ENCODE results near the gene ZNF446.

ZNF446 gene

GRCh38 chr19:58451358-58452101 is 24.6 kb upstream of the ZNF446 start, which contains the start of gene ZNF324B:
Gene ZNF324B (plus strand): TSS chr19:58451622. CDS start chr19:58453702, 2,080 bp downstream.
- peaks cover 13% of the 10 kb centered on the region for H3K27me3 ChIP-seq (ENCODE audit: control insufficient read depth, insufficient read depth, low read length)
- H3K36me3 ChIP-seq (ENCODE audit: control insufficient read depth, insufficient read depth, low read length), result peaks cover 2% of the 10 kb centered on the region; the same call in 1 of the 2 replicates
- H3K4me3 ChIP-seq (ENCODE audit: low read depth, low read length), result peak within 1 kb of the TSS; percentile 73
- H3K4me1 ChIP-seq (ENCODE audit: control insufficient read depth, insufficient read depth, low read length), result 0 out of 2 replicates have a peak, but pooled peaks cover 3% of the 10 kb centered on the region
- H3K9me3 ChIP-seq (ENCODE audit: control insufficient read depth, insufficient read depth, low read length), result peaks cover 11% of the 10 kb centered on the region
- H3K9ac ChIP-seq (ENCODE audit: low read depth, low read length), result peak within 1 kb of the TSS; percentile 29; the same call in 1 of the 2 replicates
- no peak within 1 kb of the TSS for H3K27ac ChIP-seq (ENCODE audit: low read depth, low read length)

GRCh38 chr19:58453743-58454142 is 22.4 kb upstream of the ZNF446 start:
- Histone ChIP-seq H3K36me3 (ENCODE audit: control insufficient read depth, insufficient read depth, low read length) (peaks cover 5% of the 10 kb centered on the region; the same call in 1 of the 2 replicates), H3K27me3 (ENCODE audit: control insufficient read depth, insufficient read depth, low read length) (peaks cover 13% of the 10 kb centered on the region), H3K9me3 (ENCODE audit: control insufficient read depth, insufficient read depth, low read length) (peaks cover 8% of the 10 kb centered on the region; the same call in 1 of the 2 replicates), H3K4me3 (ENCODE audit: low read depth, low read length) (no peak overlapping the region), H3K4me1 (ENCODE audit: control insufficient read depth, insufficient read depth, low read length) (0 out of 2 replicates have a peak, but pooled peaks cover 3% of the 10 kb centered on the region), H3K27ac (ENCODE audit: low read depth, low read length) (no peak overlapping the region), H3K9ac (ENCODE audit: low read depth, low read length) (no peak overlapping the region)

GRCh38 chr19:58455306-58455705 is 20.8 kb upstream of the ZNF446 start:
- Histone ChIP-seq H3K9ac (ENCODE audit: low read depth, low read length) (no peak overlapping the region), H3K9me3 (ENCODE audit: control insufficient read depth, insufficient read depth, low read length) (no peaks in the 10 kb centered on the region; the same call in 1 of the 2 replicates), H3K4me1 (ENCODE audit: control insufficient read depth, insufficient read depth, low read length) (0 out of 2 replicates have a peak, but pooled peaks cover 3% of the 10 kb centered on the region), H3K36me3 (ENCODE audit: control insufficient read depth, insufficient read depth, low read length) (peaks cover 5% of the 10 kb centered on the region; the same call in 1 of the 2 replicates), H3K27me3 (ENCODE audit: control insufficient read depth, insufficient read depth, low read length) (peaks cover 12% of the 10 kb centered on the region), H3K27ac (ENCODE audit: low read depth, low read length) (no peak overlapping the region), H3K4me3 (ENCODE audit: low read depth, low read length) (no peak overlapping the region)

GRCh38 chr19:58456111-58456510 is 20.0 kb upstream of the ZNF446 start:
- Histone ChIP-seq H3K4me1 (ENCODE audit: control insufficient read depth, insufficient read depth, low read length) (no peaks in the 10 kb centered on the region), H3K27ac (ENCODE audit: low read depth, low read length) (no peak overlapping the region), H3K4me3 (ENCODE audit: low read depth, low read length) (no peak overlapping the region), H3K9me3 (ENCODE audit: control insufficient read depth, insufficient read depth, low read length) (no peaks in the 10 kb centered on the region), H3K36me3 (ENCODE audit: control insufficient read depth, insufficient read depth, low read length) (peaks cover 5% of the 10 kb centered on the region; the same call in 1 of the 2 replicates), H3K9ac (ENCODE audit: low read depth, low read length) (no peak overlapping the region), H3K27me3 (ENCODE audit: control insufficient read depth, insufficient read depth, low read length) (peaks cover 4% of the 10 kb centered on the region; the same call in 1 of the 2 replicates)

- no peaks in the 10 kb centered on the region for H3K4me1 ChIP-seq (ENCODE audit: control insufficient read depth, insufficient read depth, low read length)
- no peaks in the 10 kb centered on the region for H3K9me3 ChIP-seq (ENCODE audit: control insufficient read depth, insufficient read depth, low read length)
- no peak overlapping the region for H3K4me3 ChIP-seq (ENCODE audit: low read depth, low read length)
- no peaks in the 10 kb centered on the region for H3K27me3 ChIP-seq (ENCODE audit: control insufficient read depth, insufficient read depth, low read length)
- no peak overlapping the region for H3K27ac ChIP-seq (ENCODE audit: low read depth, low read length)
- peaks cover 5% of the 10 kb centered on the region; the same call in 1 of the 2 replicates for H3K36me3 ChIP-seq (ENCODE audit: control insufficient read depth, insufficient read depth, low read length)
- H3K9ac ChIP-seq (ENCODE audit: low read depth, low read length), result no peak overlapping the region
Observed at GRCh38 chr19:58460039-58460438, 16.1 kb upstream of the ZNF446 start.

- Histone ChIP-seq H3K36me3 (ENCODE audit: control insufficient read depth, insufficient read depth, low read length) (peaks cover 7% of the 10 kb centered on the region; the same call in 1 of the 2 replicates), H3K9ac (ENCODE audit: low read depth, low read length) (no peak overlapping the region), H3K4me3 (ENCODE audit: low read depth, low read length) (peak overlapping the region; percentile 78), H3K27me3 (ENCODE audit: control insufficient read depth, insufficient read depth, low read length) (no peaks in the 10 kb centered on the region), H3K4me1 (ENCODE audit: control insufficient read depth, insufficient read depth, low read length) (no peaks in the 10 kb centered on the region), H3K27ac (ENCODE audit: low read depth, low read length) (no peak overlapping the region), H3K9me3 (ENCODE audit: control insufficient read depth, insufficient read depth, low read length) (no peaks in the 10 kb centered on the region)
Observed at GRCh38 chr19:58466089-58466759, 9.9 kb upstream of the ZNF446 start.

GRCh38 chr19:58466760-58467589 is 9.2 kb upstream of the ZNF446 start, which contains the start of gene ZNF324:
Gene ZNF324 (plus strand): TSS chr19:58467080. CDS start chr19:58469186, 2,106 bp downstream.
- no peak within 1 kb of the TSS; the same call in 1 of the 2 replicates for H3K9ac ChIP-seq (ENCODE audit: low read depth, low read length)
- no peaks in the 10 kb centered on the region for H3K9me3 ChIP-seq (ENCODE audit: control insufficient read depth, insufficient read depth, low read length)
- no peaks in the 10 kb centered on the region for H3K27me3 ChIP-seq (ENCODE audit: control insufficient read depth, insufficient read depth, low read length)
- peaks cover 12% of the 10 kb centered on the region; the same call in 1 of the 2 replicates for H3K36me3 ChIP-seq (ENCODE audit: control insufficient read depth, insufficient read depth, low read length)
- H3K4me1 ChIP-seq (ENCODE audit: control insufficient read depth, insufficient read depth, low read length), result no peaks in the 10 kb centered on the region
- H3K27ac ChIP-seq (ENCODE audit: low read depth, low read length), result peak within 1 kb of the TSS; percentile 51
- H3K4me3 ChIP-seq (ENCODE audit: low read depth, low read length), result peak within 1 kb of the TSS; percentile 78

- H3K4me3 ChIP-seq (ENCODE audit: low read depth, low read length), result no peak overlapping the region
- H3K9ac ChIP-seq (ENCODE audit: low read depth, low read length), result no peak overlapping the region
Observed at GRCh38 chr19:58468216-58468839, 7.8 kb upstream of the ZNF446 start.

GRCh38 chr19:58469241-58470013 is 6.7 kb upstream of the ZNF446 start:
- Histone ChIP-seq H3K9ac (ENCODE audit: low read depth, low read length) (no peak overlapping the region), H3K9me3 (ENCODE audit: control insufficient read depth, insufficient read depth, low read length) (no peaks in the 10 kb centered on the region), H3K36me3 (ENCODE audit: control insufficient read depth, insufficient read depth, low read length) (peaks cover 26% of the 10 kb centered on the region; the same call in 1 of the 2 replicates), H3K4me3 (ENCODE audit: low read depth, low read length) (no peak overlapping the region), H3K27me3 (ENCODE audit: control insufficient read depth, insufficient read depth, low read length) (no peaks in the 10 kb centered on the region), H3K4me1 (ENCODE audit: control insufficient read depth, insufficient read depth, low read length) (no peaks in the 10 kb centered on the region), H3K27ac (ENCODE audit: low read depth, low read length) (no peak overlapping the region)

More at GRCh38 chr19:58468216-58468839, 7.8 kb upstream of the ZNF446 start:
- Histone ChIP-seq H3K36me3 (ENCODE audit: control insufficient read depth, insufficient read depth, low read length) (peaks cover 23% of the 10 kb centered on the region; the same call in 1 of the 2 replicates), H3K9me3 (ENCODE audit: control insufficient read depth, insufficient read depth, low read length) (no peaks in the 10 kb centered on the region), H3K27ac (ENCODE audit: low read depth, low read length) (no peak overlapping the region), H3K4me1 (ENCODE audit: control insufficient read depth, insufficient read depth, low read length) (no peaks in the 10 kb centered on the region), H3K27me3 (ENCODE audit: control insufficient read depth, insufficient read depth, low read length) (no peaks in the 10 kb centered on the region)
